Measurements from ENCODE around the gene RFX5.

RFX5 gene

GRCh38 chr1:151315565-151316235, 31.4 kb downstream of the RFX5 start:
- H3K4me3 ChIP-seq (ENCODE audit: low read depth, low read length), result no peak overlapping the region
- TF ChIP-seq, protein P1, sequence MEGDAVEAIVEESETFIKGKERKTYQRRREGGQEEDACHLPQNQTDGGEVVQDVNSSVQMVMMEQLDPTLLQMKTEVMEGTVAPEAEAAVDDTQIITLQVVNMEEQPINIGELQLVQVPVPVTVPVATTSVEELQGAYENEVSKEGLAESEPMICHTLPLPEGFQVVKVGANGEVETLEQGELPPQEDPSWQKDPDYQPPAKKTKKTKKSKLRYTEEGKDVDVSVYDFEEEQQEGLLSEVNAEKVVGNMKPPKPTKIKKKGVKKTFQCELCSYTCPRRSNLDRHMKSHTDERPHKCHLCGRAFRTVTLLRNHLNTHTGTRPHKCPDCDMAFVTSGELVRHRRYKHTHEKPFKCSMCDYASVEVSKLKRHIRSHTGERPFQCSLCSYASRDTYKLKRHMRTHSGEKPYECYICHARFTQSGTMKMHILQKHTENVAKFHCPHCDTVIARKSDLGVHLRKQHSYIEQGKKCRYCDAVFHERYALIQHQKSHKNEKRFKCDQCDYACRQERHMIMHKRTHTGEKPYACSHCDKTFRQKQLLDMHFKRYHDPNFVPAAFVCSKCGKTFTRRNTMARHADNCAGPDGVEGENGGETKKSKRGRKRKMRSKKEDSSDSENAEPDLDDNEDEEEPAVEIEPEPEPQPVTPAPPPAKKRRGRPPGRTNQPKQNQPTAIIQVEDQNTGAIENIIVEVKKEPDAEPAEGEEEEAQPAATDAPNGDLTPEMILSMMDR (IDR thresholded peaks at IDR 0.05; ENCODE audit: borderline replicate concordance, insufficient read depth, low read depth, low read length), result no peak

DNA sequence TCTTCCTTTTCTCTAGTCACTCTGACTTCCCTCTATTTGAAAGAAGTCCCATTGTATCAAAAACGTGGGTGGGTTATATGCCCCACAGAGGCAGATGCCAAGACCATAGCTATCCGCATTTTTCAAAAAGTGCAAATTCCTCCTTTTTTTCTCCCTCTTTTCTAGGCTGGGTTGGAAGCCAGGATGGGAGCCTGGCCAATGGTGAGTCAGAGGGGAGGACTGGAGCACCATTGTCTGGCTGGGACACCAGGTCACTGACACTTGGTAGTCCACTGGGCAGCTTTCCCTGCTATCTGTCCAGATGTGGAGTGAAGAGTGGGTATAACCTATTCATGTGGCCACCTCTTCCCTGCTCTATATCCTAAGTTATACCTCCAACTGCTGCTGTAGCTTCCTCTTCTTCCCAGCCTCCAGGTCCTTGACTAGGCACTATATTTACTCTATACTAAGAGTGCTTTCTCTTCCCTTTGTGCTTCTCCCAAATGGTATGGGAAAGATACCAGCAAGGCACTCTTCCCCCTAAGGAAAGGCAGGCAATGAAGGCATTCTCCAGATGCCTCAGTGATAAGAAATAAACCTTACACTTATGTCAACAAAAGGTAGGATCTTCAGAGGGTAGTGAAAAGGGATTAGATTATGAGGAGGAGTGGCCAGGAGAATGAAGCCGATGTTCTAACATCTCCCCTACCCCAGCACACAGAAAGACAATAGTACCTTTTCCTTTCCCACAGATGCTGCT, 32.7 kb downstream of the RFX5 start:
- H3K4me3 ChIP-seq (ENCODE audit: low read depth, low read length), result no peak overlapping the region
- TF ChIP-seq, protein P1 (IDR thresholded peaks at IDR 0.05; ENCODE audit: borderline replicate concordance, insufficient read depth, low read depth, low read length), result no peak

- TF ChIP-seq, protein P1 (IDR thresholded peaks at IDR 0.05; ENCODE audit: borderline replicate concordance, insufficient read depth, low read depth, low read length), result no peak
- no peak overlapping the region for H3K4me3 ChIP-seq (ENCODE audit: low read depth, low read length)
Observed at GRCh38 chr1:151313501-151313900, 33.6 kb downstream of the RFX5 start.

DNA sequence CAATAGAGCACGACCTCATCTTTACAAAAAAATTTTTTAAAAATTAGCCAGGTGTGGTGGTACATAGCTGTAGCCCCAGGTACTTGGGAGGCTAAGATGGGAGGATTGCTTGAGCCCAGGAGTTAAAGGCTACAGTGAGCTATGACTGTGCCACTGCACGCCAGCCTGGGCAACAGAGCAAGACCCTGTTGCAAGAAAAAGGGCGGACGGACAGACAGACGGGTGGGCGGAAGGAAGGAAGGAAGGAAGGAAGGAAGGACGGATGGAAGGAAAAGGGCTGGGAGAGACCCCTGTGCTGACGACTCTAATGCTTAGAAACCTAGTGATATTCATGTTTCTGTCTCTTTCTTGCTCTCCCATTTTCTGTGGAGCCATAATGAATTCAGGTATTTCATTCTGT, 34.2 kb downstream of the RFX5 start:
- H3K4me3 ChIP-seq (ENCODE audit: low read depth, low read length), result no peak overlapping the region
- TF ChIP-seq, protein P1 (IDR thresholded peaks at IDR 0.05; ENCODE audit: borderline replicate concordance, insufficient read depth, low read depth, low read length), result no peak

- H3K4me3 ChIP-seq (ENCODE audit: low read depth, low read length), result no peak overlapping the region
- TF ChIP-seq, protein P1 (IDR thresholded peaks at IDR 0.05; ENCODE audit: borderline replicate concordance, insufficient read depth, low read depth, low read length), result no peak
Observed at GRCh38 chr1:151312411-151312810, 34.6 kb downstream of the RFX5 start.

DNA sequence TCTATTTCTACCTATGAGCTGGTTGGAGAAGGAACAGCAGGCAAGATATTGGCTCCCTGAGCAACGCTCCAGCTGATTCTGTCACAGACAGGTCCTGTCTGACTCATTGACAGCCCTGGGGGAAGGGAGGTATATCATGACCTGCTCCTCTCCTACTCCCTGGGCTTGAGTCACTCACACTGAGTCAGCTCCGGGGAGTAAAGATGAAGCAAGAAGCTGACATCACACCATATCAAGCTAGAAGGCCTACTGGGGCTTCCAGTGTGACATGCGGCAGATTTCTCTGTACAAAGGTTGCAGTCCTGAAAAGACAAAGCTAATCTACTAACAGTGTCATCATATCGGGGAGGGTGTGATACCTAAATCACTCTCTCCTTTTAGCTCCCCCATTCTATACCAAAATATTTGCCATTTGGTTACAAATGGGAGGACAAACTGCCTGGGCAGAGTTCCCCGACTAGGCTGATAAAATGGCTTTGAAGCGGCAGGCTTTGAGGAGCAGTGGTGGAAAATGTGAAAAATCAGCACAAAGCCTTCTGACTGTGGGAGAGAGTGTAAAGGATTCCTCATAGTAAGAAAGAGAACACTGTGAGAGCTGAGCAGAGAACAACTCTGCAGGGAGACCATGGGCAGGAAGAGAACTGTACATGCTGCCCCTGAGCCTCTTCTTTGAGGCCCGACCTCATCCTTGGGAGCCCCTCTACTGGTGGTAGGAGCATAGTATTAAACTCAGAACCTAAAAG, 35.3 kb downstream of the RFX5 start:
- no peak overlapping the region for H3K4me3 ChIP-seq (ENCODE audit: low read depth, low read length)
- TF ChIP-seq, protein P1 (IDR thresholded peaks at IDR 0.05; ENCODE audit: borderline replicate concordance, insufficient read depth, low read depth, low read length), result no peak
